GM12878 (cell line): ENCODE data around the gene C16orf78.

Experiments
- CEBPB ChIP-seq, 2 experiments: fragments of 150-350 bp in 1 of 2; IDR thresholded peaks; 2 replicates each; pipeline ENCODE4 v1.6.1; 2012 to 2014; ENCODE audit warnings: low read depth in 2 of 2, low read length in 2 of 2, borderline replicate concordance in 1 of 2, inconsistent platforms in 1 of 2
- CTCF ChIP-seq, 3 experiments: IDR thresholded peaks in 2 of 3; conservative IDR thresholded peaks in 1 of 3; 2 replicates each; pipeline ENCODE4 v1.5.1; 2011; ENCODE audit warnings: low read depth in 3 of 3, low read length in 3 of 3, mild to moderate bottlenecking in 3 of 3, control low read depth in 2 of 3, moderate library complexity in 2 of 3, inconsistent platforms in 1 of 3, mixed read lengths in 1 of 3; ENCODE audit not compliant: control insufficient read depth in 2 of 3, insufficient read depth in 1 of 3; ENCODE audit errors: extremely low read depth in 1 of 3
- E2F4 ChIP-seq: IDR thresholded peaks from 2 replicates; pipeline ENCODE4 v1.6.1; 2012; ENCODE audit warnings: low read depth, low read length, improper control_type of control experiment
- EGR1 ChIP-seq, 2 experiments: IDR thresholded peaks; 1 replicate in 1 of 2; 2 replicates in 1 of 2; pipeline ENCODE4 v1.6.1; 2011 to 2012; ENCODE audit warnings: low read depth in 2 of 2, low read length in 2 of 2, borderline replicate concordance in 1 of 2, mild to moderate bottlenecking in 1 of 2, moderate library complexity in 1 of 2
- NFIC ChIP-seq: IDR thresholded peaks from 2 replicates; pipeline ENCODE4 v1.6.1; 2012; ENCODE audit warnings: low read depth, mild to moderate bottlenecking, inconsistent platforms, low read length, moderate library complexity
- POLR2AphosphoS2 ChIP-seq: IDR thresholded peaks from 2 replicates; pipeline ENCODE4 v1.6.1; 2011; ENCODE audit warnings: low read depth, mild to moderate bottlenecking, low read length, improper control_type of control experiment, moderate library complexity
- YY1 ChIP-seq: IDR thresholded peaks from 2 replicates; pipeline ENCODE4 v1.6.1; 2011; ENCODE audit warnings: low read depth, mild to moderate bottlenecking, low read length
- TF ChIP-seq, protein P1 (sequence below): fragments of 450-650 bp; IDR thresholded peaks from 2 replicates; pipeline ENCODE4 v1.6.1; 2017; ENCODE audit warnings: borderline replicate concordance

GRCh38 chr16:49369651-49370611 is 3.7 kb upstream of the C16orf78 start:
- TF ChIP-seq CEBPB (IDR thresholded peaks at IDR 0.05; ENCODE audit: borderline replicate concordance in 1 of 2, low read depth in 2 of 2, low read length in 2 of 2), result no peak
- no peak for TF ChIP-seq CTCF (IDR thresholded peaks at IDR 0.05 in 2 of 3, conservative IDR thresholded peaks at IDR 0.05 in 1 of 3; ENCODE audit: control insufficient read depth in 2 of 3, extremely low read depth in 1 of 3, insufficient read depth in 1 of 3, low read depth in 3 of 3, low read length in 3 of 3)
- no peak for TF ChIP-seq POLR2AphosphoS2
- no peak for TF ChIP-seq NFIC
- TF ChIP-seq, protein P1, sequence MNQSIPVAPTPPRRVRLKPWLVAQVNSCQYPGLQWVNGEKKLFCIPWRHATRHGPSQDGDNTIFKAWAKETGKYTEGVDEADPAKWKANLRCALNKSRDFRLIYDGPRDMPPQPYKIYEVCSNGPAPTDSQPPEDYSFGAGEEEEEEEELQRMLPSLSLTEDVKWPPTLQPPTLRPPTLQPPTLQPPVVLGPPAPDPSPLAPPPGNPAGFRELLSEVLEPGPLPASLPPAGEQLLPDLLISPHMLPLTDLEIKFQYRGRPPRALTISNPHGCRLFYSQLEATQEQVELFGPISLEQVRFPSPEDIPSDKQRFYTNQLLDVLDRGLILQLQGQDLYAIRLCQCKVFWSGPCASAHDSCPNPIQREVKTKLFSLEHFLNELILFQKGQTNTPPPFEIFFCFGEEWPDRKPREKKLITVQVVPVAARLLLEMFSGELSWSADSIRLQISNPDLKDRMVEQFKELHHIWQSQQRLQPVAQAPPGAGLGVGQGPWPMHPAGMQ, result no peak
- no peak for TF ChIP-seq EGR1 (IDR thresholded peaks at IDR 0.05; ENCODE audit: borderline replicate concordance in 1 of 2, low read depth in 2 of 2, low read length in 2 of 2)
- no peak for TF ChIP-seq YY1
- no peak for TF ChIP-seq E2F4
